Measurements from ENCODE around the gene KAZN. TPM values are rescaled to one million over a fixed set of nuclear protein-coding genes. Genes with fewer than 3 reads are reported as not detected.

Gene KAZN
- total and polyA plus RNA-seq, 12 donors: 1.1 to 6.5 (median 1.9) TPM

DNA sequence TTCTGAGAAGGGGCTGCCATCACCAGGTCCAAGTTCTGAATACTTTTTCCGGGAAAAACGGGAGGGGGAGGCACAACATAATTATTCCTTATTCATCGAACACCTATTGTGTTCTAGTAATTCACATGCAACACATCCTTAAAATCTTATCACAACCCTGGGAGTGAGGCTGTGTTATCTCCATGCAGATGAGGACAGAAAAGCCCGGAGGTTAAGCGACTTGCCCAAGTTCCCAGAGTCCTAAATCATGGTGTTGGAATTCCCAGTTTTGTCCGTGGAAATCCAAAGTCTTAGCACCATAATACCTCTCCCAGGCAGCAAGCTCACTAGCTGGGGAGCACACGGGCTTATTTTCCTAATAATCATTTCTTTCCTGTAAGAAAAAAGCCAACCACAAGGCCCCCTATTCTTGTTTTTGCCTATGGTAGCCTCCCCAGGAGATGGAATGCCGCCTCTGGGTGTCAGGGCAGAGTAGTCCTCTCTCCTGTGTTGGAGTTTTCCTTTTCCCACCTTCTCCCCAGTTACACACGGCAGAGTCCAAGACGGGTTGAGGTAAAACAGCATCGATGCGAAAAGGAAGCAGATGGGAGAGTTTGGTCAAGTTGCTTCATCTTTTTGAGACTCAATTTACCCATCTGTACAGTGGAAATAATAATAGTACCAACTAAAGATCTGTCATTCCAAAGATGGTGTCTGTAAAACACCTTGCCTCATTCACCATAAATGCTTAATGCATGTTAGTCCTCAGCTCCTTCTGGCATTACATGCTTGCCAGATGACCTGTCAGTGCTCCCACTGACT is 327.1 kb downstream of the KAZN start:
- H3K4me1 ChIP-seq: peaks cover 8 to 44% (median 20%) of the 10 kb centered on the region in 9 donors
- peaks cover 0 to 42% (median 7%) of the 10 kb centered on the region in 7 donors for H3K27me3 ChIP-seq
- DNase-seq: no peak
- no peaks in the 10 kb centered on the region for H3K36me3 ChIP-seq
- ATAC-seq: no peak
- TF ChIP-seq CTCF (IDR thresholded peaks at IDR 0.05): no peak
- H3K9me3 ChIP-seq: no peaks in the 10 kb centered on the region
- 39 to 42% methylated on average over 12 of the region's 12 CpGs for WGBS, 2 donors
- intact Hi-C loops (cut with DNase I): loop anchor here in 7 of 10 donors (2.0 to 5.0 kb wide), 4 partner anchors 97 to 103 kb away; no protein-coding TSS in a partner anchor
- H3K27ac ChIP-seq: peak overlapping the region in 2 of 10 donors; percentile 69 to 70
- peak overlapping the region in 9 of 10 donors; percentile 53 to 93 (median 71) for H3K4me3 ChIP-seq

DNA sequence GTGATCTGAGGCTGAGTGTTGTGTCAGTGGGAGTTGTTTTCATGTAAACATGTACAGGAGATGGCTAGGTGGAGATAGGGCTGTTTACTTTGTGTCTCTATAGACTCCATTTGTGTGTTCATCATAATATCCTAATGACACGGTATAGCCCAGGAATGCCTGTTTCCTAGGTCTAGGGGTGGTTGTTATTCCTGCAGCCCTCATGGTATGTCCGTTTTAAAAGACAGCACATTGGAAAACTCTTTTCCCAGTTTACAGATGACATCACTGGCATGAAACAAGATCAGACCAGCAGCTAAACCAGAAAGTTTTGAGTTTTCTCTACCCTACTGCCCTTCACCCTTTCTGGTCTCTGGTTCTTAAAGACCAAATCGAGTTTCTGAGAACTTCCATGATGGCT is 327.7 kb downstream of the KAZN start:
- WGBS, 2 donors: 78% methylated on average over 3 of the region's 3 CpGs
- H3K27me3 ChIP-seq: peaks cover 0 to 42% (median 7%) of the 10 kb centered on the region in 7 donors

DNA sequence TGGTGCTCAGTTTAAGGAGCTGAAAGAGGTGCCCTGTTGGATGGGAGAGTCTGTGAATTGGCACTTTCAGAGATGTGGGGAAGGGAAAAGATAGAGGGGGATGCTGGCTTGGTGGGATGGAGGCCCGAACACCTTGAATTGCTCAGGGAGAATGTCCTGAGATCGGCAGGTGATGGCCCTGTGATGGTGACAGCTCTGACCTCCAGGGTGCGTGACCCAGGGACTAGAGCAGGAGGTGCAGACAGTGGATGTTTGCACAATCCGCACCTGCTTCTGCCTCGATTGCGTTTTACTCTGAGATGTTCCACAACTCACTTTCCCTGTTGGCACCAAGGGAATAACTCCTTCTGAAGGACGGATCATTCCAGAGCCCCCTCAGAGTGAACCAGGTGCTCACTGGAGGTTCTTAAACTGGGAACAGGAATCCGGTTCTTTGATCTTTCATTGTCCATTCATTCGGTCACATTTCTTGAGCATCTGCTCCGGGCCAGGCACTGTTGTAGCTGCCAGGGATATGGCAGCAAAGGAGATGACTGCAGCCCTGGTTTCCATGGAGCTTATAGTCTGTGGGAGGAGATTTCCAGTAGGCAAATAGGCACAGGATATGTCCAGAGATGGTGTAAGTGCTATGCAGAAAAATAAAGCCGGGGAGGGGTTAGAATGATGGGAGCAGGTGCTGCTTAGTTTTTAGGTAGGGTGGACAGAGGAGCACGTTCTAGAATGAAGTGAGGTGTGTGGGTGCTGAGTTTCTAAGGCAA is 328.5 kb downstream of the KAZN start:
- ATAC-seq (no peak), DNase-seq (no peak)
- Histone ChIP-seq H3K27ac (no peak overlapping the region), H3K4me3 (no peak overlapping the region), H3K27me3 (peaks cover 0 to 42% (median 7%) of the 10 kb centered on the region in 7 donors), H3K9me3 (no peaks in the 10 kb centered on the region), H3K36me3 (no peaks in the 10 kb centered on the region), H3K4me1 (peaks cover 8 to 47% (median 22%) of the 10 kb centered on the region in 9 donors)
- intact Hi-C loops (cut with DNase I): loop anchor here in 3 of 10 donors (5.0 kb wide), 2 partner anchors 95 to 100 kb away; no protein-coding TSS in a partner anchor
- no peak for TF ChIP-seq CTCF (IDR thresholded peaks at IDR 0.05)
- 87% methylated on average over 12 of the region's 12 CpGs for WGBS, 2 donors

More for the DNA sequence above, 327.7 kb downstream of the KAZN start:
- no peak for TF ChIP-seq CTCF (IDR thresholded peaks at IDR 0.05)
- DNase-seq: no peak
- Histone ChIP-seq H3K36me3 (no peaks in the 10 kb centered on the region), H3K4me3 (no peak overlapping the region), H3K4me1 (peaks cover 8 to 47% (median 22%) of the 10 kb centered on the region in 9 donors), H3K9me3 (no peaks in the 10 kb centered on the region), H3K27ac (no peak overlapping the region)
- intact Hi-C loops (cut with DNase I): loop anchor here in 3 of 10 donors (5.0 kb wide), 2 partner anchors 96 to 101 kb away; no protein-coding TSS in a partner anchor
- ATAC-seq: no peak

- intact Hi-C loops (cut with DNase I): loop anchor here in 3 of 10 donors (5.0 kb wide), 2 partner anchors 94 to 99 kb away; no protein-coding TSS in a partner anchor
- no peak for TF ChIP-seq CTCF (IDR thresholded peaks at IDR 0.05)
- 57 to 74% methylated on average over 7 of the region's 7 CpGs for WGBS, 2 donors
- Histone ChIP-seq H3K27ac (no peak overlapping the region), H3K36me3 (no peaks in the 10 kb centered on the region), H3K4me1 (peaks cover 8 to 41% (median 22%) of the 10 kb centered on the region in 9 donors), H3K4me3 (no peak overlapping the region), H3K27me3 (peaks cover 0 to 39% (median 7%) of the 10 kb centered on the region in 7 donors), H3K9me3 (no peaks in the 10 kb centered on the region)
- no peak for ATAC-seq
- DNase-seq: no peak
Measured at GRCh38 chr1:14928412-14928811, 329.9 kb downstream of the KAZN start.
